ENCODE data around the gene FERD3L. TPM values are rescaled to one million over a fixed set of nuclear protein-coding genes. Genes with fewer than 3 reads are reported as not detected.

Gene FERD3L
- total and polyA plus RNA-seq, 2 of the 13 experiments (the other 11 are each of a cell fraction or from before 2014, with no cell fraction given) = not detected

- no peaks in the 10 kb centered on the region for H3K9me3 ChIP-seq (ENCODE audit: low read length)
- POLR2A ChIA-PET = no interaction called here
- no peak overlapping the region for H3K9ac ChIP-seq (ENCODE audit: insufficient read depth, low read depth, low read length)
- in situ Hi-C loops (cut with HindIII; ENCODE audit: extremely low pct_ligation_motif_present, low pct_unique_long_range_greater_than_20kb) (no loop called here), intact Hi-C loops (cut with micrococcal nuclease; ENCODE audit: unreplicated experiment) (no loop called here)
- H3K27ac ChIP-seq (ENCODE audit: extremely low read length, insufficient read depth, low read length) = no peak overlapping the region
- H3K4me3 ChIP-seq (replicated peaks in 1 of 3; ENCODE audit: insufficient read depth in 1 of 3, low read depth in 2 of 3, low read length in 3 of 3) = no peak overlapping the region
- FAIRE-seq = no peak
- CTCF ChIA-PET (ENCODE audit: low intra/inter-chr PET ratio, low total read pairs) = no interaction called here
- DNase-seq (ENCODE audit: low spot score) = no peak
- no peak for ATAC-seq
- WGBS (ENCODE audit: low lambda C conversion rate) = 25% methylated on average over 3 of the region's 3 CpGs
- no peak overlapping the region for H3K4me2 ChIP-seq (ENCODE audit: low read depth, low read length)
- H2AFZ ChIP-seq (ENCODE audit: low read length) = no peak overlapping the region
- BruUV-seq (replicated peaks) = no TSS peak
- no peaks in the 10 kb centered on the region for H3K4me1 ChIP-seq (ENCODE audit: insufficient read depth, low read length)
- no peaks in the 10 kb centered on the region for H3K36me3 ChIP-seq (replicated peaks in 1 of 2; ENCODE audit: control insufficient read depth in 1 of 2, insufficient read depth in 2 of 2, low read length in 2 of 2)
- no peaks in the 10 kb centered on the region for H3K27me3 ChIP-seq (ENCODE audit: control insufficient read depth in 1 of 2, insufficient read depth in 2 of 2, low read length in 2 of 2)
- no peaks in the 10 kb centered on the region for H3K79me2 ChIP-seq (ENCODE audit: insufficient read depth, low read length)
- H4K20me1 ChIP-seq (ENCODE audit: insufficient read depth, low read length) = no peaks in the 10 kb centered on the region
- TF ChIP-seq MXI1 (IDR thresholded peaks at IDR 0.05; ENCODE audit: borderline replicate concordance, low read depth, low read length) = no peak
- TF ChIP-seq ZBTB43 (CRISPR knock-in tag; conservative IDR thresholded peaks at IDR 0.05) = no peak
- TF ChIP-seq ZNF33A (CRISPR knock-in tag; IDR thresholded peaks at IDR 0.05; ENCODE audit: borderline replicate concordance) = no peak
- TF ChIP-seq PHF5A (CRISPR knock-in tag; IDR thresholded peaks at IDR 0.05; ENCODE audit: low read depth, unreplicated experiment) = no peak
- TF ChIP-seq ZNF407 (CRISPR knock-in tag; IDR thresholded peaks at IDR 0.05; ENCODE audit: not compliant biosample characterization) = no peak
- no peak for TF ChIP-seq CHD4 (IDR thresholded peaks at IDR 0.05; ENCODE audit: borderline replicate concordance, low read length)
- TF ChIP-seq ZNF329 (CRISPR knock-in tag; IDR thresholded peaks at IDR 0.05; ENCODE audit: low read depth) = no peak
- TF ChIP-seq ZNF232 (CRISPR knock-in tag; IDR thresholded peaks at IDR 0.05; ENCODE audit: borderline replicate concordance) = no peak
- TF ChIP-seq POGK (CRISPR knock-in tag; conservative IDR thresholded peaks at IDR 0.05) = no peak
- no peak for TF ChIP-seq ZNF180 (CRISPR knock-in tag; IDR thresholded peaks at IDR 0.05; ENCODE audit: borderline replicate concordance, low read depth)
- no peak for TF ChIP-seq NFYB (CRISPR knock-in tag; IDR thresholded peaks at IDR 0.05)
- TF ChIP-seq ZNF792 (CRISPR knock-in tag; IDR thresholded peaks at IDR 0.05) = no peak
- TF ChIP-seq ZNF746 (CRISPR knock-in tag; IDR thresholded peaks at IDR 0.05) = no peak
- no peak for TF ChIP-seq ZNF160 (CRISPR knock-in tag; IDR thresholded peaks at IDR 0.05)
- TF ChIP-seq ISX (CRISPR knock-in tag; conservative IDR thresholded peaks at IDR 0.05) = no peak
Observed at GRCh38 chr7:19099194-19099593, 46.0 kb downstream of the FERD3L start.

All from HepG2 (cell line).